Measurements from ENCODE around the gene PELI1. TPM values are rescaled to one million over a fixed set of nuclear protein-coding genes. Genes with fewer than 3 reads are reported as not detected.
"Not testable (repeated sequence)": the region's sequence is repeated elsewhere in the genome, so short reads cannot be mapped to it uniquely, and the experiment has no call there.

The PELI1 gene
- total and polyA plus RNA-seq, 2 experiments from 2014 or later: 30.5 to 62.9 TPM

GRCh38 chr2:64106481-64106880 is 37.7 kb downstream of the PELI1 start:
- H3K27me3 ChIP-seq: no peaks in the 10 kb centered on the region
- peaks cover 50% of the 10 kb centered on the region for H3K79me2 ChIP-seq
- DNase-seq (ENCODE audit: low spot score): no peak
- H2AFZ ChIP-seq: no peak overlapping the region
- no peaks in the 10 kb centered on the region for H4K20me1 ChIP-seq (ENCODE audit: insufficient read depth, poor library complexity, severe bottlenecking)
- H3K9me2 ChIP-seq (replicated peaks; ENCODE audit: insufficient read depth): no peaks in the 10 kb centered on the region
- no peak overlapping the region for H3K4me3 ChIP-seq
- TF ChIP-seq CTCF (IDR thresholded peaks at IDR 0.05; ENCODE audit: poor library complexity) (no peak), EZH2 (IDR thresholded peaks at IDR 0.05; ENCODE audit: borderline replicate concordance) (no peak)
- peak overlapping the region; percentile 11 for H3K4me2 ChIP-seq
- 90% methylated on average over 3 of the region's 3 CpGs for WGBS (ENCODE audit: low lambda C conversion rate, missing lambda C conversion rate)
- peak overlapping the region; percentile 70 for H3K27ac ChIP-seq
- H3K4me1 ChIP-seq (ENCODE audit: insufficient read depth): peaks cover 37% of the 10 kb centered on the region
- no peaks in the 10 kb centered on the region for H3K9me3 ChIP-seq (ENCODE audit: low read depth)
- peaks cover 3% of the 10 kb centered on the region for H3K36me3 ChIP-seq (replicated peaks; ENCODE audit: insufficient read depth, low read depth)

- WGBS (ENCODE audit: low lambda C conversion rate, missing lambda C conversion rate): 59% methylated on average over 5 of the region's 5 CpGs
- Histone ChIP-seq H3K79me2 (peaks cover 50% of the 10 kb centered on the region), H4K20me1 (ENCODE audit: insufficient read depth, poor library complexity, severe bottlenecking) (no peaks in the 10 kb centered on the region), H2AFZ (no peak overlapping the region), H3K4me1 (ENCODE audit: insufficient read depth) (peaks cover 37% of the 10 kb centered on the region), H3K27me3 (no peaks in the 10 kb centered on the region), H3K4me2 (peak overlapping the region; percentile 40), H3K9me2 (replicated peaks; ENCODE audit: insufficient read depth) (no peaks in the 10 kb centered on the region), H3K9me3 (ENCODE audit: low read depth) (no peaks in the 10 kb centered on the region), H3K4me3 (no peak overlapping the region), H3K36me3 (replicated peaks; ENCODE audit: insufficient read depth, low read depth) (peaks cover 3% of the 10 kb centered on the region), H3K27ac (peak overlapping the region; percentile 70)
- TF ChIP-seq CTCF (IDR thresholded peaks at IDR 0.05; ENCODE audit: poor library complexity) (no peak), EZH2 (IDR thresholded peaks at IDR 0.05; ENCODE audit: borderline replicate concordance) (no peak), EZH2phosphoT487 (IDR thresholded peaks at IDR 0.05; ENCODE audit: low read depth, severe bottlenecking, unreplicated experiment) (no peak)
- peak; percentile 59 for DNase-seq (ENCODE audit: low spot score)
These were observed 38.4 kb downstream of the PELI1 start for GRCh38 chr2:64105670-64106461.

- Histone ChIP-seq H3K27me3 (no peaks in the 10 kb centered on the region), H3K4me3 (no peak overlapping the region), H3K9me3 (ENCODE audit: low read depth) (no peaks in the 10 kb centered on the region), H3K4me1 (ENCODE audit: insufficient read depth) (peaks cover 37% of the 10 kb centered on the region), H2AFZ (no peak overlapping the region), H3K79me2 (peaks cover 50% of the 10 kb centered on the region), H3K27ac (peak overlapping the region; percentile 70), H3K36me3 (replicated peaks; ENCODE audit: insufficient read depth, low read depth) (peaks cover 3% of the 10 kb centered on the region), H3K4me2 (peak overlapping the region; percentile 40), H3K9me2 (replicated peaks; ENCODE audit: insufficient read depth) (no peaks in the 10 kb centered on the region), H4K20me1 (ENCODE audit: insufficient read depth, poor library complexity, severe bottlenecking) (no peaks in the 10 kb centered on the region)
- 11% methylated on average over 1 of the region's 1 CpG for WGBS (ENCODE audit: low lambda C conversion rate, missing lambda C conversion rate)
- TF ChIP-seq EZH2phosphoT487 (IDR thresholded peaks at IDR 0.05; ENCODE audit: low read depth, severe bottlenecking, unreplicated experiment): no peak
- no peak for TF ChIP-seq CTCF (IDR thresholded peaks at IDR 0.05; ENCODE audit: poor library complexity)
- TF ChIP-seq EZH2 (IDR thresholded peaks at IDR 0.05; ENCODE audit: borderline replicate concordance): no peak
- DNase-seq (ENCODE audit: low spot score): no peak
These were observed 39.3 kb downstream of the PELI1 start for GRCh38 chr2:64104933-64105332.

- 89% methylated on average over 7 of the region's 7 CpGs for WGBS (ENCODE audit: low lambda C conversion rate, missing lambda C conversion rate)
These were observed 41.5 kb downstream of the PELI1 start for GRCh38 chr2:64102736-64103135.

More at GRCh38 chr2:64102736-64103135, 41.5 kb downstream of the PELI1 start:
- Histone ChIP-seq H3K79me2 (peaks cover 34% of the 10 kb centered on the region), H3K4me1 (ENCODE audit: insufficient read depth) (peaks cover 43% of the 10 kb centered on the region)
- H3K4me2 ChIP-seq; H3K27me3 ChIP-seq; H3K9me2 ChIP-seq (replicated peaks; ENCODE audit: insufficient read depth); H3K9me3 ChIP-seq (ENCODE audit: low read depth); H4K20me1 ChIP-seq (ENCODE audit: insufficient read depth, poor library complexity, severe bottlenecking); H3K27ac ChIP-seq; DNase-seq (ENCODE audit: low spot score); H2AFZ ChIP-seq; H3K36me3 ChIP-seq (replicated peaks; ENCODE audit: insufficient read depth, low read depth); H3K4me3 ChIP-seq: not testable (repeated sequence)

Data from hepatocyte (in vitro differentiated cells).